ENCODE results near the gene CLDN14.

CLDN14 gene

GRCh38 chr21:36429947-36430546 lies 49.9 kb downstream of the CLDN14 start:
- peak; percentile 81 to 88 for DNase-seq

DNA sequence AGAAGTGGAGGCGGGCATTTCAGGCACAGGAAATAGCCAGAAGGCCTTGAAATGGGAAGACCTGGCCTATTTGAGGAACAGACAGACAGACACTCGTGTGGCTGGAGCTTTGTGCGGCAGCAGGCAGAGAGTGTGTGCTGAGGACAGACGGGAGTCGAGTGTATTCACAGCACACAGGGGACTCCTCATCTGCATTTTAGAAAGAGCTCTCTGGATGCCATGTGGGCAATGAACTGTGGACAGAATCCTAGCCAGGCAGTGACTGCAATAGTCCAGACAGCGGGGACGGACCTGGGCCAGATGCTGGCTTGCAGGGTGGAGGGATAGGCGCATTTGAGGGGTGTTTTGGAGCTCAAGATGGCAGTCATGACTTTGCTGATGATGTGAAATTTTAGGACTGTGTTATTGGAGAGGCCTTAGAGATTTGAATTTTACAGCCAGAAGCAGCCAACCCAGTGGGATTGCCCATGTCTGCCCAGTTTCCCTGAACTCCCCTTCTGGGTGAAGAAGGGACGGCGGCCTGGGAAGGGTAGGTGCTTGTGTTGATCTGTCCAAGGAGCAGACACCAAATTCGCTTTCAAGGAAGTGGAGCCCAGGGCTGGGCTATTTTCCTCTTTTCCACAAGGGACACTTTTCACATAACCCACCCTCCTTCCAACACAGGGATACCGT lies 51.0 kb downstream of the CLDN14 start:
- peak; percentile 51 to 60 for DNase-seq

DNA sequence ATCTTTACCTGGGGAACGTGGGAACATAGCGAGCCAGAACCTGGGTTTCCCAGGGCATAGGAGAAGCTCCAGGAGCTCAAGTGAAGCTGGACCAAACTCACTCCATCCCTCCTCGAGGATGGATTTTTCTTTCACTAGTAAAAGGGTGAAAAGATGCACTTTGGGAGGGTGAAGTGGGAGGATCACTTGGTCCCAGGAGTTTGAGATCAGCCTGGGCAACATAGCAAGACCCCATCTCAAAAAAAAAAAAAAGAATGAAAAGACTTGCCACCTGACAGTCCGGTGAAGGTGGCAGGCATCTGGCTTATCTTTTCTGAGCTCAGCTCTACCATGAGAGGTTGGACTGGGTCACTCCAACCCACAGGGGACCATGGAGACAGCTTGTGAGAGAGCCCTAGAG lies 52.4 kb downstream of the CLDN14 start:
- no peak for DNase-seq

GRCh38 chr21:36425286-36425685 lies 54.6 kb downstream of the CLDN14 start:
- DNase-seq = no peak

GRCh38 chr21:36424592-36424991 lies 55.3 kb downstream of the CLDN14 start:
- no peak for DNase-seq

DNA sequence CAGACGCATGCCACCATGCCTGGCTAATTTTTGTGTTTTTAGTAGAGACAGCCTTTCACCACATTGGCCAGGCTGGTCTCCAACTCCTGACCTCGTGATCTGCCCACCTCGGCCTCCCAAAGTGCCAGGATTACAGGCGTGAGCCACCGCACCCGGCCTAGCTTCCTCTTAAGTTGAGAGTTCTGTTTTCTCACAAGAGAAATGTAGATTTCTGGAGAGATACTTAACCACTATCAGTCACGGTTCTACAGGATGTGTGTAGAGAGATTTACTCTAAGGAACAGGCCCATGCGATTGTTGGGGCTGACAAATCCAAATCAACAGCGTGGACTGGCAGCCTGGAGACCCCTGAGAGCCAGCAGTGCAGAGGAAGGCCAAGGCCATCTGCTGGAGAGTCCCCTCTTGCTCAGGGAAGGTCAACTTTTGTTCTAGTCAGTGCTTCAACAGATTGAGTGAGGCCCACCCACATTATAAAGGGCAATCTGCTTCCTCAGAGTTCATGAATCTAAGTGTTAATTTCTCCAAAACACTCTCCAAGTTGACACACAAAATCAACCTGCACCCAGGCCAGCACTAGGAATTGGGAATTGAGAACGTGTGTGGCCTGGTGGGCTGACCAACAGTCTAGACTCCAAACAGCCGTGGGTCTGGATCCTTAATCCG lies 56.0 kb downstream of the CLDN14 start:
- peak; percentile 10 to 25 for DNase-seq

DNA sequence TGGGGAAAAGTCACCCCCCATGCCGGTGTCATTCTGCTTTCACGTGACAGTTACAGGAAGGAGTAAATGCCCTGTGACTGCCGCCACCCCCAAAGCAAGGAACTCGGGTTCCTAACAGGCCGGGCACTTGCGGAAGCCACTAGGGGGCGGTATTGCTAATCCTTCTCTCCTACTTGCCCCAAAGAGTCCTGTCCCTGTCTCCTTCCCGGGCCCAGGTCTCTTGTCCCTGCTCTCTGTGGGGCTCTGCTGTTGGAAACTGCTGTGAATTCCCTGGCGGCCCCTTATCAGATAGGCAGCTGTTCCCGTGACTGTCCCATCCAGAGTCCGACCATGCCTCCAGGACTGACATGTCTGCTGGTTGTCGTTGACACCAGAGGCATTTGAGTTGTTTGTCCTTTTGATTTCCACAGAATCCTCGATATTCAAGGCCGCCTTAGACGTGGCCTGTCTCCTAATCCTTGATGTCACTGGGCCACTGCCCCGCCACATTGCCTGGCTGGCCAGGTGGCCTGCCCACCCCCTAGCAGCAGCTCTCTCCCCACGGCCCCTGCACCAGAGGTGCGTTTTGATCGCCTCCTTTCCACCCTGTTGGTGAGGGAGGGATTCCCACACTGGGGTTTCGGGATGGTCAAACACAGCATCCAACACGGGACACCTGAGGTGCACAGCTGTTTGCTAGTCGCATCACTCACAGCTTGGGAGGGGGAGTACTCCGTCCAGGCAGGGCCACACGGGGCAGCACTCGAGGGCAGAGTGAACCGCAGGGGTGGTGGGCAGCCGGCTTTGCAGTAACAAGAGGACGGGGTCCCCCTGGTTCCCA lies 57.4 kb downstream of the CLDN14 start:
- peak; percentile 54 to 75 for DNase-seq

GRCh38 chr21:36420571-36421339 lies 59.2 kb downstream of the CLDN14 start:
- DNase-seq = no peak

DNA sequence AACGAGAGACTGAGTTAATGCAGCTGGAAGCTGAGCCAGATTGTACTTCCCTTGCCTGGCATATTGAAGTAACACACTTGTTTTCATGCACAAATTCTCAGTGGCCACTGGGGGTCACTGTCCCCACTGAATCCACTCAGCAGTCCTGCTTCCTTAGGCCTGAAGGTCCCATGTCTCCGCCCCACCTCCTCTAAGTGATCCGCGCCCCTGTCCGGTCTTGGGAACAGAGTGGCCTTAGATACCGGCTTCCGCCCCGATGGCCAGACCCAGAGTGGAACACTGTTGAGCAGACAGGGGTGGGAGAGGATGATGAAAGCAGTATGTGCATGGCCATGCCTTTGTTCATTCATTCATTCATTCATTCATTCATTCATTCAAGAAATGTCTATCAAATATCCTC lies 59.9 kb downstream of the CLDN14 start:
- DNase-seq = peak; percentile 66 to 75

DNA sequence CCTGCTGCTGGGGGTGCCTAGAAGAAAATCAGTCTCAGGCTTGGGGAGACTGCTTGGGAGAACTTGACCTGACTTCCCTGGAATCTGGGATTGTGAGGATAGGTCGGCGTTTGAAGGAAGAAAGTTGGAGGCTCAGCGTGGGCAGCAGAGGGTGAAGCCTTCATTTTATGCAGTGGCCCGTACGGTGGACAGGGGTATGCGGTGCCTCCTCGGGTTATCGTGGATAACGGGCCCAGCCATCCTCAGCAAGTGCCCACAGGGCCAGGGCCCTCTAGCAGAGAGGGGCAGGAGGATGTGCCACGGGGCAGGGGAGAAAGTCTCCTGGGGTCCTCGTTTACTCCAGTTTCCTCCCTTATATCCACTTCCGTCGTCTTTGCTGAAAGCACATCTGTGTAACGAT lies 60.7 kb downstream of the CLDN14 start:
- DNase-seq = no peak

GRCh38 chr21:36415375-36415774 lies 64.5 kb downstream of the CLDN14 start:
- DNase-seq = no peak

DNA sequence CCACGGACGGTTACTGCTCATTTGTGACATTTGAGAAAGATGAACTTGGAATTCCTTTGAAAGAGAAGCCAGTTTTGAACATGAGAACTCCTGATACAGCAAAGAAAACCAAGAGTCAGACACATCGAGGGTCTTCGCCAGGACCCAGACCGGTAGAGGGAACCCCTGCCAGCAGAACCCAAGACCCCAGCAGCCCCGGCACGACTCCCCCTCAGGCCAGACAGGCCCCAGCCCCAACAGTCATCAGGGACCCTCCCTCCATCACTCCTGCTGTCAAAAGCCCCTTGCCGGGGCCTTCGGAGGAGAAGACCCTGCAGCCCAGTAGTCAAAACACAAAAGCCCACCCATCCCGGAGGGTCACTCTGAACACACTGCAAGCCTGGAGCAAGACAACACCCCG lies 67.0 kb downstream of the CLDN14 start:
- DNase-seq = no peak

DNA sequence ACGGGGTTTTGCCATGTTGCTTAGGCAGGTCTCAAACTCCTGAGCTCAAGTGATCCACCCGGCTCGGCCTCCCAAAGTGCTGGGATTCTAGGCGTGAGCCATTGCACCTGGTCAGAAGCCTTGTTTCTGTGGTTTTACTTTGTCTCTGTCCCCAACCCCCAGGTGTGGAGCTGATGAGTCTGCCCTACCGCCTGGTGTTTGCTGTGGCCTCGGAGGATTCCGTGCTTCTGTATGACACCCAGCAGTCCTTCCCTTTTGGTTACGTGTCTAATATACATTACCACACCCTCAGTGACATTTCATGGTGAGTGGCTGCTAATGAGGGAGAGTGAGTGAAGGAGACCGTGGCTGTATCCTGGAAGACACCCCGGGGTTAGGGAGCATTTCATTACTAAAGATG lies 68.6 kb downstream of the CLDN14 start:
- no peak for DNase-seq
